Effector memory CD4-positive, alpha-beta T cell (primary cell): Measurements from ENCODE around the gene ORAI3.

ENCODE experiments used
- DNase-seq, 3 donors: peaks; one replicate each; pipeline ENCODE4 v3.0.0-alpha.2; 2020
- H3K27ac ChIP-seq: 2 replicates; pipeline ENCODE4 v1.7.0; 2013; ENCODE audit warnings: mild to moderate bottlenecking, low read length, moderate library complexity; ENCODE audit not compliant: insufficient read depth, poor library complexity, severe bottlenecking
- H3K27me3 ChIP-seq: replicated peaks from 2 replicates; pipeline ENCODE4 v1.7.0; 2013; ENCODE audit warnings: mild to moderate bottlenecking, low read length; ENCODE audit not compliant: insufficient read depth, control insufficient read depth, poor library complexity, severe bottlenecking
- H3K36me3 ChIP-seq: 2 replicates; pipeline ENCODE4 v1.7.0; 2013; ENCODE audit warnings: mild to moderate bottlenecking, low read length, moderate library complexity; ENCODE audit not compliant: control insufficient read depth, insufficient read depth
- H3K4me1 ChIP-seq: 2 replicates; pipeline ENCODE4 v1.7.0; 2013; ENCODE audit warnings: low read length, mild to moderate bottlenecking; ENCODE audit not compliant: control insufficient read depth, insufficient read depth, poor library complexity, severe bottlenecking
- H3K4me3 ChIP-seq: 2 replicates; pipeline ENCODE4 v1.7.0; 2013; ENCODE audit warnings: low read length, low read depth, mild to moderate bottlenecking; ENCODE audit not compliant: insufficient read depth, poor library complexity, severe bottlenecking
- H3K9me3 ChIP-seq: 2 replicates; pipeline ENCODE4 v1.7.0; 2013; ENCODE audit warnings: mild to moderate bottlenecking, low read length, moderate library complexity; ENCODE audit not compliant: control insufficient read depth

ORAI3 gene

GRCh38 chr16:30982548-30983288, 33.9 kb downstream of the ORAI3 start:
- no peaks in the 10 kb centered on the region for H3K9me3 ChIP-seq
- H3K27me3 ChIP-seq = no peaks in the 10 kb centered on the region
- no peak overlapping the region for H3K27ac ChIP-seq
- DNase-seq = no peak
- H3K4me3 ChIP-seq = no peak overlapping the region
- peaks cover 36% of the 10 kb centered on the region for H3K36me3 ChIP-seq
- peaks cover 5% of the 10 kb centered on the region for H3K4me1 ChIP-seq

- no peaks in the 10 kb centered on the region for H3K27me3 ChIP-seq
- H3K27ac ChIP-seq = no peak overlapping the region
- H3K36me3 ChIP-seq = peaks cover 33% of the 10 kb centered on the region
Observed at GRCh38 chr16:30983289-30983889, 34.5 kb downstream of the ORAI3 start.

GRCh38 chr16:30983898-30984610, 35.2 kb downstream of the ORAI3 start:
- Histone ChIP-seq H3K27ac (no peak overlapping the region), H3K4me3 (no peak overlapping the region), H3K27me3 (no peaks in the 10 kb centered on the region), H3K36me3 (peaks cover 27% of the 10 kb centered on the region), H3K4me1 (peaks cover 5% of the 10 kb centered on the region), H3K9me3 (no peaks in the 10 kb centered on the region)
- no peak for DNase-seq

More at GRCh38 chr16:30983289-30983889, 34.5 kb downstream of the ORAI3 start:
- no peak overlapping the region for H3K4me3 ChIP-seq
- no peaks in the 10 kb centered on the region for H3K9me3 ChIP-seq
- H3K4me1 ChIP-seq = peaks cover 5% of the 10 kb centered on the region
- no peak for DNase-seq

GRCh38 chr16:30984669-30985400, 36.0 kb downstream of the ORAI3 start, which contains the start of gene HSD3B7:
TSS of gene HSD3B7 (plus strand) at chr16:30985207. CDS start at chr16:30985659, 452 bp downstream.
- Histone ChIP-seq H3K27ac (no peak within 1 kb of the TSS), H3K4me1 (peaks cover 5% of the 10 kb centered on the region), H3K27me3 (no peaks in the 10 kb centered on the region), H3K9me3 (no peaks in the 10 kb centered on the region), H3K4me3 (no peak within 1 kb of the TSS), H3K36me3 (peaks cover 20% of the 10 kb centered on the region)
- DNase-seq = peak; percentile 51 to 75 (median 60)

GRCh38 chr16:30985401-30986128, 36.7 kb downstream of the ORAI3 start:
- Histone ChIP-seq H3K27ac (no peak overlapping the region), H3K27me3 (no peaks in the 10 kb centered on the region), H3K4me3 (no peak overlapping the region), H3K4me1 (peaks cover 5% of the 10 kb centered on the region), H3K9me3 (no peaks in the 10 kb centered on the region), H3K36me3 (peaks cover 13% of the 10 kb centered on the region)
- DNase-seq = no peak

- Histone ChIP-seq H3K9me3 (no peaks in the 10 kb centered on the region), H3K4me3 (no peak overlapping the region), H3K4me1 (peaks cover 5% of the 10 kb centered on the region), H3K27ac (no peak overlapping the region), H3K36me3 (peaks cover 9% of the 10 kb centered on the region), H3K27me3 (no peaks in the 10 kb centered on the region)
- no peak for DNase-seq
Observed at GRCh38 chr16:30986129-30986991, 37.5 kb downstream of the ORAI3 start.

- Histone ChIP-seq H3K9me3 (no peaks in the 10 kb centered on the region), H3K36me3 (peaks cover 3% of the 10 kb centered on the region), H3K27me3 (no peaks in the 10 kb centered on the region), H3K27ac (no peak overlapping the region), H3K4me1 (peaks cover 5% of the 10 kb centered on the region), H3K4me3 (no peak overlapping the region)
- DNase-seq = no peak
Observed at GRCh38 chr16:30987581-30988190, 38.8 kb downstream of the ORAI3 start.

GRCh38 chr16:30989469-30990047, 40.7 kb downstream of the ORAI3 start:
- no peaks in the 10 kb centered on the region for H3K27me3 ChIP-seq
- no peak overlapping the region for H3K27ac ChIP-seq
- no peaks in the 10 kb centered on the region for H3K36me3 ChIP-seq
- no peak for DNase-seq
- no peak overlapping the region for H3K4me3 ChIP-seq
- peaks cover 5% of the 10 kb centered on the region for H3K4me1 ChIP-seq
- H3K9me3 ChIP-seq = no peaks in the 10 kb centered on the region
